Islet precursor cell (in vitro differentiated cells): ENCODE measurements around the gene WFIKKN1.

Experiments
- DNase-seq: peaks from one replicate; pipeline ENCODE4 v3.0.0-alpha.2; 2018

Gene WFIKKN1

GRCh38 chr16:675884-676564, 45.2 kb downstream of the WFIKKN1 start:
- no peak for DNase-seq

GRCh38 chr16:676565-676902, 45.7 kb downstream of the WFIKKN1 start:
- no peak for DNase-seq

GRCh38 chr16:676913-677312, 46.1 kb downstream of the WFIKKN1 start:
- no peak for DNase-seq

GRCh38 chr16:677316-678190, 46.8 kb downstream of the WFIKKN1 start:
- DNase-seq = no peak

DNA sequence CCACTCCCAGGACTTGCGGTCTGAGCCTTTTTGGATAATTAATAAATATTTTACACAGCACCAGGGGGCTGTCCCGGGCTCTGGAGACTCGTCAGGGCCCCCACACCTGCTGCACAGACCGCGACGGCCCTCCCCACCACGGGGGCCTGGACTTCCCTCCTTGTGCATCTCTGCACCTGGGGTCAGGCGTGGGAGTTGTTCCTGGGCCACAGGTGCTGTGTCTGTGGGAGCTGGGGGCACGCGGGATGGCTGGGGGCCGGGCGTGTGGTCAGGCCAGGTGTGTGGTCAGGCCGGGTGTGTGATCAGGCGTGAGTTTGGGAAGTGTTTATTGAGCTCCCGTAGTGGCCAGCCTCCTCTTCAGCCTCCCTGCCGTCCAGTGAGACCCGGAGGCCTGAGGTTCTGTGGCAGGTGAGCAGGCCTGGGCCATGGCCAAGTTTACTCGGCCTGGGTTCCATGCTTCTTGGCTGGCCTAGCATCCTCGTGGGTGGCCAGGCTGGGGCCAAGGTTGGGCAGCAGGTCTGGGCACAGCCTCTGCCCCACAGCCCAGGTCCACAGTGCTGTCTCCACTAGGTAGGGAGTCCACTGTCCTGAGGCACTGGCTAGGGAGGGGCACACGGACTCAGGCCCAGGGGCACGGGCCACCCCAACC, 47.5 kb downstream of the WFIKKN1 start:
- DNase-seq = no peak

DNA sequence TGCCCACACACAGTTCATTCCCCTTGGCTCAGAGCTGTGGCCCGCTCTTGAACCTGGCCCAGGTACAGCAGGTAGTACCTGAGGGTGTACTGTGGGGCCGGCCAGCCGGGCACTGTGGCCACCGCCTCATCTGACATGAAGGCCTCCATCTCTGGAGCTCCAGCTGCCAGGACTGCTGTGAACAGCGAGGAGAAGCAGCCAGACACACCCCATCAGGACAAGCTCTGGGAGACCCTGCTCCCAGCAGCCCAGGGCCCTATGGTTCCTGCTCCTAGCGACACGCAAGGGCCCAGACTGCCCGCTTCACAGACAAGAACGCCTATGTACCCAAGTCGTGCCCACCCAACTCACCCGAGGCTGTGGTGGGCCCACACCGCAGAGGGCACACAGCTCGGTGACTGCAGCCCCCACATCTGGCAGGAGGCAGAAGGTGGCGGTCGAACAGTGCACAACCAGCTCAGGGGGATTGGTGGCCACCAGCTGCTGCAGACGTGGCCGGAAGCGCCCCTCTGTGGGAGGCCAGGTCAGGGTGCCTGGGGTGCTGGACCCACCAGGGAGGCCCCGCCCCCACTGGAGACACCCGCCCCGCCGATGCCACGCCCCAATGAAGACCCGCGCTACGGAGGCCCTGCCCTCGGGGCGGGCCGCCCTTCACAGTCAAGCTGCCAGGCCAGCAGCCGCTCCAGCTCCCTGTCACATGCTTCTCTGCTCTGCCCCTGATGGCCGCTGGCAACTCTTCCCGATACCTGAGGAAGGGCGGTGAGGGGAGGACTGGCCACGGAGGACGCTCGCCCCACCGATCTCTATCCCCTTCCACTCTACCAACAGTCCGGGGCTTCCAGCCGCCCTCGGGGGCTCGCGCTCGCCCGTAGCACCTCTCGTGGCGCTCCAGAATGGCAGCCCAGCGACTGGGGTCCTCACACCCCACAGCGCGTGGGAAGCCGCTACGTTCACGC, 48.4 kb downstream of the WFIKKN1 start:
- DNase-seq = peak; percentile 90

- DNase-seq = peak; percentile 96
These were observed 49.2 kb downstream of the WFIKKN1 start, which contains the start of gene STUB1 for GRCh38 chr16:679814-680624. STUB1 (plus strand) TSS chr16:680410; CDS start chr16:680526, 116 bp downstream.

DNA sequence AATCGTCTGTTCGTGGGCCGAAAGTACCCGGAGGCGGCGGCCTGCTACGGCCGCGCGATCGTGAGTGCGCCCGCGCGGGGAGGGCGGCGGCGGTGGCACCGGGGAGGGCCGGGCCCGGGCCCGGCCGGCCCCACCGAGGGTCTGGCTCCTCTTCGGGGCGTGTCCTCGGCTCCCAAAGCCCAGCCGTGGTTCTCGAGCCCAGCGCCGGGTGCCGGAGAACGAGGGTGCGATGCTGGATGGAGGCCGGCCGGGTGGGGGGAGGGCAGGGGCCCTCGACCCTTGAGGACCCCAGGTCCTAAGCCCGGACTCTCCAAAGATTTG, 49.8 kb downstream of the WFIKKN1 start:
- no peak for DNase-seq

- DNase-seq = peak; percentile 70
These were observed 50.4 kb downstream of the WFIKKN1 start for GRCh38 chr16:680967-681745.

GRCh38 chr16:681746-682427, 51.1 kb downstream of the WFIKKN1 start:
- DNase-seq = no peak

- no peak for DNase-seq
These were observed 52.0 kb downstream of the WFIKKN1 start for GRCh38 chr16:682493-683395.

GRCh38 chr16:683396-684070, 52.7 kb downstream of the WFIKKN1 start:
- DNase-seq = no peak
